ENCODE results near the gene RIMBP2.

RIMBP2 gene

DNA sequence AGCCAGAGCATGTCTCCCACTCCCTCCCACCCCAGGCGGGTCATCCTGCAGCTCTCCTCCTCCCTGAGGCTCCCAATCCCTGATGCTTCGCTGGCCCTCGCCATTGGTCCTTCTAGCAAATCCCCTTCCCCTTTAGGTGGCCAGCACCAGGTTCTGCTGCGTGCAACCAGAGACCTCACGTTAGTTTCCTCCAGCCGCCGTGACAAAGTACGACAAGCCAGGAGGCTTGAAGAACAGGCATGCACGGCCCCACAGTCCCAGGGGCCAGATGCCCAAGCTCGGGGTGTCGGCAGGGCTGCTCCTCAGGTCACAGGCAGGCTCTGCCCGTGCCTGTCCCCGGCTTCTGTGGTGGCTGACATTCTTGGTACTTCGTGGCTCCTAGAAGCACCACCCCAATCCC lies 95.8 kb downstream of the RIMBP2 start:
- no peak overlapping the region for H3K4me3 ChIP-seq (ENCODE audit: control insufficient read depth, low read depth, low read length)
- DNase-seq (ENCODE audit: low read depth), result no peak

DNA sequence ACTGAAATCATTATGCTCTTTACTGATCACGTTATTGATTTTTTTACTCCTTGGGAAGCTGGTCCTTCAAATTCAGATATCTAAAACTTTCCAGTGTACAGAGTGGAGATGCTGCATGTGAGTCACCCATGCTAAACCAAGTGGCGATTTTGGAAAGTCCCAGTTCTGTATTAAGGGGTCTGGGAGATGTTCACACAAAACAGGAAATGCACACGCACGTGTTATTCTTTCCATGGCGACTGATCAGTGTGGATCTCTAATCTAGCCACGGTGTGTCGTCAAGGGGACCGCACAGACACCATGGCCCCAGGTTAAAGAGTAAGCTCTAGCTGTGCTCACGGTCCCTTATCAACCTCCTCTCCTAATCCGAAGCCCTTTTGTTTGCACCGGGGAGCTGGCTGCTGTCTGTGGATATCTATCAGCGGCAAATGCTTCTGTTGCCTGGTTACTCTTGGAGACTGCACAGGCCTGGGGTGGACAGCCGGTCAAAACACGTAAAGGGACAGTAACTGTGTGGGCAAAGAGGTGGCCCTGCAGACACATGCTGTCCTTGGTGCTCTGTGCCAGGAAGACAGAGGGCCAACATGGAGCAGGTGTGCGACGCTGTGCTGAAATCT lies 96.6 kb downstream of the RIMBP2 start:
- H3K4me3 ChIP-seq (ENCODE audit: control insufficient read depth, low read depth, low read length), result no peak overlapping the region
- no peak for DNase-seq (ENCODE audit: low read depth)

More for the DNA sequence above, 95.8 kb downstream of the RIMBP2 start:
- TF ChIP-seq, protein P1, sequence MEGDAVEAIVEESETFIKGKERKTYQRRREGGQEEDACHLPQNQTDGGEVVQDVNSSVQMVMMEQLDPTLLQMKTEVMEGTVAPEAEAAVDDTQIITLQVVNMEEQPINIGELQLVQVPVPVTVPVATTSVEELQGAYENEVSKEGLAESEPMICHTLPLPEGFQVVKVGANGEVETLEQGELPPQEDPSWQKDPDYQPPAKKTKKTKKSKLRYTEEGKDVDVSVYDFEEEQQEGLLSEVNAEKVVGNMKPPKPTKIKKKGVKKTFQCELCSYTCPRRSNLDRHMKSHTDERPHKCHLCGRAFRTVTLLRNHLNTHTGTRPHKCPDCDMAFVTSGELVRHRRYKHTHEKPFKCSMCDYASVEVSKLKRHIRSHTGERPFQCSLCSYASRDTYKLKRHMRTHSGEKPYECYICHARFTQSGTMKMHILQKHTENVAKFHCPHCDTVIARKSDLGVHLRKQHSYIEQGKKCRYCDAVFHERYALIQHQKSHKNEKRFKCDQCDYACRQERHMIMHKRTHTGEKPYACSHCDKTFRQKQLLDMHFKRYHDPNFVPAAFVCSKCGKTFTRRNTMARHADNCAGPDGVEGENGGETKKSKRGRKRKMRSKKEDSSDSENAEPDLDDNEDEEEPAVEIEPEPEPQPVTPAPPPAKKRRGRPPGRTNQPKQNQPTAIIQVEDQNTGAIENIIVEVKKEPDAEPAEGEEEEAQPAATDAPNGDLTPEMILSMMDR (IDR thresholded peaks at IDR 0.05; ENCODE audit: control insufficient read depth, insufficient read depth, low read depth, low read length, missing control alignments), result no peak

DNA sequence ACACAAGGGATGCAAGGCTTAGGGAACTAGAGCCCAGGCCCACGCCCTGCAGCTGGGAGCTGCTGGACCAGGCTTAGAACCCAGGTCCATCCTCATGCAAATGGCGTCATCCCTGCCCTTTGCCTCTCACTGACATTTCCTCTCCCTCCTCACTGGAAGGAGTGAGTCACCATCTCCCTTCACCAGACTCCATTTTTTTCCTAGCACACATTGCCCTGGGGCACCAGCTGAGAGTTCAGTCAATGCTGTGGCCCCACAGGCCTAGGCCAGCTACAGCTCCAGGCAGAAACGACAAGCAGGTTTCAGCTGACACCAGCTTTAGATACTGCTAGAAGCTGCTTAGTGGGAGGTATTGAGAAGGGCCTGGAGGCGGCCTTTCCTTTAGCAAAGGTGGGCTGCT lies 98.9 kb downstream of the RIMBP2 start:
- TF ChIP-seq, protein P1 (IDR thresholded peaks at IDR 0.05; ENCODE audit: control insufficient read depth, insufficient read depth, low read depth, low read length, missing control alignments), result no peak
- DNase-seq (ENCODE audit: low read depth), result no peak
- H3K4me3 ChIP-seq (ENCODE audit: control insufficient read depth, low read depth, low read length), result no peak overlapping the region

More for the DNA sequence above, 96.6 kb downstream of the RIMBP2 start:
- TF ChIP-seq, protein P1 (IDR thresholded peaks at IDR 0.05; ENCODE audit: control insufficient read depth, insufficient read depth, low read depth, low read length, missing control alignments), result no peak

DNA sequence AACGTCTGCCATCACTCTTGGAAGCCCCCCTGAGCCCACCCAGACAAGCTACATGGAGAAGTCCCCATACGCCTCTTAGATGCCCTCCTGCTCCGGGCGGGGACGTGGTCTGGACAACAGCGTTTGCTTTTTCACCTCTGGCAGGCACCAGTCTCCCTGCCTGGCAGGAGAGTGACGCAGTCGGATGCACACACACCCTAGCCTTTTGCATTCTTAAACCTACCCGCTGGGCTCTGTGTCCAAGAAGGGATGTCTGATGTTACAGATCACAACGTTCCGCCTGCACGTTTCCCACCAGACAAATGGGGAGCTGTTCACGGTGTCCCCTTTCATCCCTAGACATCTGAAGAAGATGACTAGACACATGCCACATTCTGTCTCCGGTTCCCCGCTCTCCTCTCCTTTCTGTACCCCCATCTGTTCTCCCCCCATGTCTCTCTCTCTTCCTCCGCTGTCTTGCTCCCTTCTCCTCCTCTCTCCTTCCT lies 100.2 kb downstream of the RIMBP2 start:
- H3K4me3 ChIP-seq (ENCODE audit: control insufficient read depth, low read depth, low read length), result no peak overlapping the region
- TF ChIP-seq, protein P1 (IDR thresholded peaks at IDR 0.05; ENCODE audit: control insufficient read depth, insufficient read depth, low read depth, low read length, missing control alignments), result no peak
- DNase-seq (ENCODE audit: low read depth), result no peak

DNA sequence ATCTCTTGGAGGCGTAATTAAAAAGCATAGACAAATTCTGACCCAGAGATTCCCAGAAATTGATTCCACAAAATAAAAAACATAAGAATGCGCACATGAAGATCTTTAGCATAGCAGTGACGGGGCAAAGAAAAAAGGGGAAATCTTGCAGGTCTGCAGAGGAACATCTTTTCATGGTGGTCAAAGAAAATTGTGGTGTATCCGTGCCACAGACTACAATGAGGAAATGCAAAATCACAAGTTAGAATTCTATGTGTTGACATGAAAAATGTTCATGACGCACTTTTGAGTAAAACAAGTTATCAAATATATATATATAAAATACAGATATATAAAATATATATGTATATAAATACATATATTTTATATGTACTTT lies 101.6 kb downstream of the RIMBP2 start:
- TF ChIP-seq, protein P1 (IDR thresholded peaks at IDR 0.05; ENCODE audit: control insufficient read depth, insufficient read depth, low read depth, low read length, missing control alignments), result no peak
- no peak for DNase-seq (ENCODE audit: low read depth)
- H3K4me3 ChIP-seq (ENCODE audit: control insufficient read depth, low read depth, low read length), result no peak overlapping the region

DNA sequence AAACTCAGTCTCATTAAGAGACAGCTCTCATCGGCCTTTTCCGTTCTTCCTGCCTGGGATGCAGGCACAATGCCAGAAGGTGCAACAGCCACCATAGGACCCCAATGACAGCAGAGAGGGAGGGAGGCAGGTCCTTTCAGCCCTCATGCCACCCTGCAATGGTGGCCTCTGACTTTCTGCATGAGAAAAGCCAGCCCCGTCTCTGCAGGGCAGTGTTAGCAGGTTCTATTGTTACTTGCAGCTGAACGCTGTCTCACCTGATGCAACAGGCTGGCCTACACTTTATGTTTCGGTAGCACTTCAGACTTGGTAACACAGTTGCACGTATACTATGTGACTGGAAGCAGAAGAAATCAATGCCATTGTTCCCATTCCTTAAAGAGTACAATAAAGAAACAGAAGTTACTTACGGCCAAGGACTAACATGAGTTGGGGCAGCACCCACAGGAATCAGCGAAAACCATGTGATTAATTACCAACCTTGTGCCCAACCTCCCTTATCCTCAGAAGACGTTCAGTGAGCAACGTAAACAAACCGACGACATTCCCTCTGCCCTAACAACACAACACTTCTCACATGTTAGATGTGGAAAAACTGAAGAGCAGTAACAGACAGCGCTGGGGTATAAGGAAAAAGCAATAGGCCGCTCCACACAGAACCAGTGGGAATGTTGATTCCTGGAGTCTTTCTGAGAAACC lies 102.1 kb downstream of the RIMBP2 start:
- DNase-seq (ENCODE audit: low read depth), result no peak
- no peak overlapping the region for H3K4me3 ChIP-seq (ENCODE audit: control insufficient read depth, low read depth, low read length)
- TF ChIP-seq, protein P1 (IDR thresholded peaks at IDR 0.05; ENCODE audit: control insufficient read depth, insufficient read depth, low read depth, low read length, missing control alignments), result no peak

All from AG09309 (cell line).